NCI-H1417 treated with DMSO at 0.1 percent for 48 hours (cell line): ENCODE data around the gene ERMP1.

ENCODE experiments used
- DNase-seq: peaks from one replicate; lab custom pipeline; 2025; lab: John Stamatoyannopoulos, UW

The ERMP1 gene

GRCh38 chr9:5854063-5854790 is 21.3 kb upstream of the ERMP1 start:
- no peak for DNase-seq

DNA sequence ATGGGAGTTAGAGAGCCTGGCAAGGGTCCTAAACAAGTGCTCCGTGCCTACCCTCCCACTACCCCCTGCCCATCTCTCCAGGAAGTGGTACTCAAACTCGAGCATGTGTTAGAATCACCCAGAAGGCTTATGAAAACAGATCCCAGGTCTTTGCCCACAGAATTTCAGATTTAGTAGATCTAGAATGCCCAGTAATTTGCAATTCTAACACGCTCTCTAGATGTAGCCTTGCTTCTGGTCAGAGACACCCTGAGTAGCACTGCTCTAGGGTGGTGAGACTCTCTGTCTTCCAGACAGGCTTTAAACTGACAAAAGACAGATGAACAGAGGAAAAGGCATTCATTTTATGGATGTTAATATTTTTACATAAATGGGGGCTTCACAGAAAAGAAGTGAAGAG is 20.7 kb upstream of the ERMP1 start:
- DNase-seq = no peak

DNA sequence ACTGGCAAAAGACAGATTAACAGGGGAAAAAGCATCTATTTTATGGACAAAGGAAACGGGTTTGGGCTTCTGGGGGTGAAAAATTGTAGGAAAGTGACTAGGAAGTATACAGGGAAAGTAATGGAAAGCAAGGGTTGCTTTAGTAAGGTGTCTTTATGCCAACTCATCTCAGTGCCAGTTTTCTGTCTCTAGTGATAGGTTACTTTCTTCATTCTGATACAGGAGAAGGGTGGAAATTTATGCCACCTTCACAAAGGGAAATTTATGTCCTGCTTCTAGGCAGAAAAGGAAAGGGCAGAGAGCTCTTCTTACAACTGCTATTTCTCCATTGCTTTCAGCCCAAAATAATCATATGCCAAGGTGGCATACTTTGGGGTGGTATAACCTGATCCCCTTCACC is 20.1 kb upstream of the ERMP1 start:
- no peak for DNase-seq

DNA sequence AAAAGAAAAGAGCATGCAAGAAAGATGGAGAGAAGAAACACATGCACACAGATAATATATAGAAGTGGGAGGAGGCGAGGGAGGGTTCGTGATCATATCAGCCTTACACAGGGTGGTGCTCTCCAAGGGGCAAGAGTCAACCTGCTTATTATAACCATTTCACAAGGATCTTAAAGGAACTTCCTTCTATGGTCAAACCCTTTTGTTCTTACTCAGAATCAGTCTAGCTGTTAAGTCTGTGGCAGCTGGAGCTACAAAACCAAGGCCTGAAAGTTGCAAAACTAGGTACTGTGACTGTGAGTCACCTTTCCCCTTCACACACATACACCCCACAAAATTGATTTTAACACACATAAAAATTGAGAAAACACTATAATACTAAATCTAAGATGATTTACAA is 18.5 kb upstream of the ERMP1 start:
- no peak for DNase-seq

DNA sequence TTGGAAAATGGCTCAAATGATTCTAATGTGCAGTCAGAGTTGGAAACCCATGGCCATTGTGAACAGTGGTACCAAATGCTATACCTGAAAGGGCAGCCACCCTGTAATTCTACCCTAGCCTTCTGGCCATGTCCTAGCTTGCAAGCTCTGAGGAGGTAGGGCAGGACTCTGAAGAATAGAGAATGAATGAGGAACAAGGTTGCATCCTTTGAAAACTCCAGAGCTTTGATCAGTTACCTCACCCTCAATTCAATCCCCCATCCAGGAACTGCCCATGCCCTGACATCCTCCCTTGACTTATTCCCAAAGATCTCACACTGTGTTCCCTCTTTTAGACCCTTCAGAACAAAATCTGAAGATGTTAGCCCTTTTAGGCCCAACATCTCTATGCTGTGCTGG is 17.8 kb upstream of the ERMP1 start:
- DNase-seq = no peak

DNA sequence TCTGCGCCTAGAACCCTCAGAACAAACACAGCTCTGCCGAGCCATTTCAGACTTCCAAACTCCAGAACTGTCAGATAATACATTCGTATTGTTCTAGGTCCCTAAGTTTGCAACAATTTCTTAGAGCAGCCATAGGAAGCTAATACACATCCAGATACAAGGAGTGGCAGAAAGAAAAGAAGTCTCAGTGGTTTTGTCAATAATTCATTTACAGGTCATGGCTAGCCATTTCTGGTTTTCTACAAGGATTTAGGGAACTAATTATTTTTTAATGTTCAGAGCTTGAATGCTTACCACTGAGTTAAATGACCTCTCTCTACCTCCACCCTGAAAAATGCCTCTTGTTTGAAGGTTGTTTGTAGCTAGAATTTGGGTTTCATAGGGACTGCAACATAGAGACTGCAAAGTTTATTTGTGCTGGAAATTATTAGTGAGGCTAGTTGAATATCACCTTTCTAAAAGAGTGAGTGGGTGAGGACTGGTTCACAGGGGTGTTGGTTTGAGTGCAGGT is 15.5 kb upstream of the ERMP1 start:
- no peak for DNase-seq

- DNase-seq = no peak
These were observed 13.6 kb upstream of the ERMP1 start for GRCh38 chr9:5846501-5846921.

- no peak for DNase-seq
These were observed 13.2 kb upstream of the ERMP1 start for GRCh38 chr9:5846096-5846495.

DNA sequence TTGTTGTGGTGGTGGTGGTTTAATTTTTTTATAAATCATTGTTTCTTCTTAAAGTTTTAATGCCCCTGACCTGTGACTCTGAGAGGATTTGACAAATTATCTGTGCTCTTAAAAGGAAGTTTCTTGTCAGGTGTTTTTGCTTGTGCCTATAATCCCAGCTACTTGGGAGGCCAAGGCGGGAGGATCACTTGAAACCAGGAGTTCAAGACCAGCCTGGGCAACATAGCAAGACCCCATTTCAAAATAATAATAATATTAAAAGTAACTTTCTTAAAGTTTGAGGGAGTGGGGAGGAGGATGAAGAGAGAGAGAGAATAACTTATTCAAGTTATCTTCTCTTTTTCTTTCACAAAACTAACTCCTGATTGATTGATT is 12.2 kb upstream of the ERMP1 start:
- no peak for DNase-seq

DNA sequence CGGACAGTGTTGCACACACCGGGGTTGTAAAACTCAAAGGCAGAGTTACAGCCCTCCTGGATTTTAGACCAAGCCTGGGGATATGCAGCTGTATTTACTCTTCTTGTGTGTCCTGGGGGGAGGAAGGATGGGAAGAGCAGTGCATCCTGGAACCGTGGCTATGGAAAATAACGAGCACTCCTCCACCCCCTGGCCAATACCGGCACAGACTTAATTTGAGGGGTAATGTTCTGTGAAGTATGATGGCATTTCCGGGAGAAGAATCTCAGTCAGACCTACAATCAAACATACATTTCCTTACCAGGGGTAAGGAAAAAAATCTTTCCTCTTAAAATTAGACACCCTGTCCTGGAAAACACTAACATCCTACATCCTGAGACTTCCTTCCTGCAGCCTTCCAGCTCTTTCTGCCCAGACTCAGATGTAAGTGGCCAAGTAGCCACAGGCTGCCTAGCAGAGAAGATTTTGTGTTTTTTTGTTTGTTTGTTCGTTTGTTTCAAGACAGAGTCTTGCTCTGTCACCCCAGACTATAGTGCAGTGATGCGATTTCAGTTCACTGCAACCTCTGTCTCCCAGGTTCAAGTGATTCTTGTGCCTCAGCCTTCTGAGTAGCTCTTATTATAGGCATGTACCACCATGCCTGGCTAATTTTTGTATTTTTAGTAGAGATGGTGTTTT is 11.0 kb upstream of the ERMP1 start:
- peak; percentile 21 for DNase-seq

- no peak for DNase-seq
These were observed 10.2 kb upstream of the ERMP1 start for GRCh38 chr9:5842929-5843793.

DNA sequence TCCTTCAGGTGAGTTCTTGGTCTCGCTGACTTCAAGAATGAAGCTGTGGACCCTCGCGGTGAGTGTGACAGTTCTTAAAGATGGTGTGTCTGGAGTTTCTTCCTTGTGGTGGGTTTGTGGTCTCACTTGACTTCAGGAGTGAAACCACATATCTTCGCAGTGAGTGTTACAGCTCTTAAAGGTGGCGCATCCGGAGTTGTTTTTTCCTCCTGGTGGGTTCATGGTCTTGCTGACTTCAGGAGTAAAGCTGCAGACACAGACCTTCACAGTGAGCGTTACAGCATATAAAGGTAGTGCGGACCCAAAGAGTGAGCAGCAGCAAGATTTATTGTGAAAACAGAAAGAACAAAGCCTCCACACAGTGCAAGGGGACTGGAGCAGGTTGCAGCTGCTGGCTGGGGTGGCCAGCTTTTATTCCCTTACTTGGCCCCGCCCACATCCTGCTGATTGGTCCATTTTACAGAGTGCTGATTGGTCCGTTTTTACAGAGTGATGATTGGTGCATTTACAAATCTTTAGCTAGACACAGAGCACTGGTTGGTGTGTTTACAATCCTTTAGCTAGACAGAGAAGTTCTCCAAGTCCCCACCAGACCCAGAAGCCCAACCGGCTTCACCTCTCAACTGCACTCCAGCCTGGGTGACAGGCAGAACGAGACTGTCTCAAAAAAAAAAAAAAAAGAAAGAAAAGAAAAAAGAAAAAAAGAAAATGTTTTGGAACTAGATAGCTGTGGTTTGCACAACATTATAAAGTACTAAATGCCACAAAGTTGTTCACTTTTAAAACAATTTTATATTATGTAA is 9.1 kb upstream of the ERMP1 start:
- no peak for DNase-seq

DNA sequence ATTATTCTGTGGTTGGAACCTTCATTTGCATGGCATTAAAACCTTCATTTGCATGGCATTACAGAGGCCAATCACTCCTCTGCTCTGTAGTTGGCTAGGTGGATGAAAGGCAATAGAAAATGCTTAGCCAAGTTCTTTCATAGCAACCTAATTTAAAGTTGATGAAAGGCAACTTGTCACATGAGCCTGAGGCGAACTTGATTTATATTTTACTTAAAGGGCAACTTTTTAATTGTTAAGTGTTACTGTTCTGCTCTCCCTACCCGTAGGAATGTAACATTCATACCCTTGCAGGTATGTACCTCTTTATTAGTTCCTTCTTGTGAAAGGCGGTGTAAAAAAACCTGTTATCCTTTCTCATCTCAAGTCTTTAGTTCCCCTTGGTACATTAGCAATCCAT is 7.9 kb upstream of the ERMP1 start:
- no peak for DNase-seq

DNA sequence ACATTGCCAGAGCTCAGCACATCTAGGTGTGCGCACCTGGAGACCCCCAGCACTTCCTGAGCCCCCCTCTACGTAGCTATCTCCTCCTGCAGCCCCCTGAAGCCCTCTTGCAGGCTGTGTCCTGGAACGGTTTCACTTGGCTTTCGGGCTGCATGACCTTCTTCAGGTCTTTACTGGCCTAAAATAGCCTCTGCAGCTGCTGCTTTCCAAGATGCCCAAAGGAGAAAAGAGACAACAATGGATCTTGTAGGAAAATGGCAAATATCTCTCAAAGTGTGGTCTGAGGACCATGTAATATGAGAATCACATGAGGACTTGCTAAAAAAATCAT is 6.6 kb upstream of the ERMP1 start:
- DNase-seq = no peak

- no peak for DNase-seq
These were observed 6.1 kb upstream of the ERMP1 start for GRCh38 chr9:5838884-5839571.

DNA sequence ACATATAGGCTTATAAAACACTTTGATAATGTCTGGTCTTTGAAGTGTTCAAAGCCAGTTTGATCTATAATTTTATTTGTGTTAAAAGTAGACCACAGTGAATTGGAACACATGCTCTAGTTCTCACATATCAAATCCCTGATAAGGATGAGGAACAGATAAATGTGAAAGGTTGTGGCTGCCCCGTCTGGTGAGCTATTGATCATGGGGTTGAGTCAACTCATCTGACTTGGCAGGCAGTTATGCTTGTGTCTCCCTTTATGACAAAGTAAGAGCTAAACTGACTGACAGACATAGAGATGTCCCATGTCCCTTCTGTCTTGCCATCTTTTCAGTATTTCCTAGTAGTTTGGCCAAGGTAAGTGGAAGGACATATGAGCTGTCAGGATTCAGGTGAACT is 2.9 kb upstream of the ERMP1 start:
- no peak for DNase-seq

GRCh38 chr9:5834214-5834613 is 1.3 kb upstream of the ERMP1 start:
- DNase-seq = no peak

DNA sequence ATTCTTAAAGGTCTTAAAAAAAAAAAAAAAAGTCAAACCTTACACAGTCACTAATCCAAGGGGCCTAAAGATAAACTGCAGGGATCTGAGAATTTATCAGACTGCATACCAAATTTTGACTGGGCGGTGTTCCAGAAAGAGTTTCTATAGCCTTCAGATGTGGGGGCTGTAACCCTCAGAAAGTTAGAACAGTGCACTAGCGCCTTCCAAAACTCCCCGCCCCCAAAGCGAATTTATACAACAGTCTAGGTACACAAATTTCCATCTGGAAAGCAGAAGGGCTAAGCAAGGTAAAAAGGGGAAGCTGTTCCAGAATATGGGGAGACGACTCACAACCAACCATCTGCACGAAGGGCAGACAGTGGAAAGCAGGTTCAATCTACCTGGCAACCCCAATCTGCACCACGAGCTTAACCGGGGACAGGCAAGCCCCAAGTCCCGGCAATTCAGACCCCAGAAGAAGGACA is 813 bp downstream of the ERMP1 start:
- no peak for DNase-seq

DNA sequence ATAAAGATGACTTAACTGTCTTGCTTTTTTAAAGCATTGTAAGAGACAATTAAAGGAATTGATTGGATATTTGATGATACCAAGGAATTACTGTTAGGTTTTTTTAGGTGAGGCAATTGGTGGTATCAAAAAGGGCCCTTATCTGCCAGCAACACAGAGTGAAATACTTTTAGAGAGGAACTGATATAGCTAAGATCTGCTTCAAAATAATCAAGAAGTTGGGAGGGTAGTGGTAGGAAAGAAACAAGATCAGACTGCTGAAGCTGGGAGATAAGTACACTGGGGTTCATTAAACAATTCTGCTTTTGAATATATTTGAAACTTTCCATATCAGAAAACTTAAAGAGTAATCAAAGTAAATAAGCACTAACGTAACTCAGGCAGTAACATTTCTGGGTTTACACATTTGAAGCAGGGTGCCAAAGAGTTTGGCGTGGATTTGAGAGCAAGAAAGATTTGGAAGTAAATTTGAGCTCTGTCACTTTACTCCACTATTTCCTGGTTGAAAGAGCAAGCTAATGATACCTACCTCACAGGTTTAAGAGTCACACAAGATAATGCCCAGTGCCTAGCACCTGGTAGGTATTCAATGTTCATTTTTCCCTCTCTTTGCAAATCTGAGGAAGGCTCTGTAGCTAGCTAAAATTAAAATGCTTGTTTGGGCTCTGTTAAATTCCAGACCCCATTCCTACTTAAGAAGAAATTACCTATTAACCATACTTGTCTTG is 6.9 kb downstream of the ERMP1 start:
- DNase-seq = no peak

- no peak for DNase-seq
These were observed 7.7 kb downstream of the ERMP1 start for GRCh38 chr9:5825223-5825622.

DNA sequence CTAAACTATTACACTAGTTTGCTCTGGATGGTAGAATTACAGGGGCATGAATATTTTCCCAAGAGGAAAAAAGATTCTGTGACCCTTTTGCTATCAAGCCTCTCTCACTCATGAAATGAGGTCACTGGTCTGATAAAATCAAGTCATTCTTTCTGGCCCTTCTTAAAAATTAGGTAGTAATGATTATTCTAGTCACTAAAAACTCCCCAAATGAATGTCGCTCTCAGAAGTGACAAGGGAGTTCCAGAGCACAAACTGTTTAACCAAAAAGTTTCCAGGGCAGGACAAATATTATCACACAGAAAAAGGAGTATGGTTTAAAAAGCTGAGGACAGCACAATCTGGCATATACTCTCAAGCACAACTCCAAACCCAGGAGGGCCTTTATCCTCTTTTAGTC is 12.5 kb downstream of the ERMP1 start:
- DNase-seq = no peak
